ENCODE data around the gene XAB2. TPM values are rescaled to one million over a fixed set of nuclear protein-coding genes. Genes with fewer than 3 reads are reported as not detected.

Gene XAB2
- total RNA-seq, 2 donors from 2014 or later: 56.3 to 70.1 TPM

- no peaks in the 10 kb centered on the region for H3K36me3 Mint-ChIP-seq (ENCODE audit: low read depth)
- H3K27ac Mint-ChIP-seq: no peak overlapping the region
- no peaks in the 10 kb centered on the region for H3K27me3 Mint-ChIP-seq
- DNase-seq (no peak), ATAC-seq (no peak)
- H3K4me3 Mint-ChIP-seq: no peak overlapping the region
- H3K9me3 ChIP-seq (ENCODE audit: control insufficient read depth, low read length, poor library complexity, severe bottlenecking): no peaks in the 10 kb centered on the region
- H3K4me1 Mint-ChIP-seq: peaks cover 8% of the 10 kb centered on the region
These were observed 33.3 kb upstream of the XAB2 start for GRCh38 chr19:7662657-7663056.

- H3K27me3 Mint-ChIP-seq: no peaks in the 10 kb centered on the region
- H3K4me1 Mint-ChIP-seq: peaks cover 12% of the 10 kb centered on the region
- no peak for ATAC-seq
- no peaks in the 10 kb centered on the region for H3K9me3 ChIP-seq (ENCODE audit: control insufficient read depth, low read length, poor library complexity, severe bottlenecking)
- no peak for DNase-seq
- no peak overlapping the region for H3K4me3 Mint-ChIP-seq
- no peak overlapping the region for H3K27ac Mint-ChIP-seq
- no peaks in the 10 kb centered on the region for H3K36me3 Mint-ChIP-seq (ENCODE audit: low read depth)
These were observed 32.6 kb upstream of the XAB2 start for GRCh38 chr19:7661744-7662538.

GRCh38 chr19:7658219-7658686, 28.9 kb upstream of the XAB2 start:
- Mint-ChIP-seq H3K27me3 (no peaks in the 10 kb centered on the region), H3K27ac (peak overlapping the region; percentile 88), H3K4me1 (peaks cover 13% of the 10 kb centered on the region), H3K36me3 (ENCODE audit: low read depth) (no peaks in the 10 kb centered on the region), H3K4me3 (peak overlapping the region; percentile 73)
- H3K9me3 ChIP-seq (ENCODE audit: control insufficient read depth, low read length, poor library complexity, severe bottlenecking): no peaks in the 10 kb centered on the region
- no peak for DNase-seq
- peak; percentile 94 for ATAC-seq

GRCh38 chr19:7657131-7657751, 27.9 kb upstream of the XAB2 start:
- H3K9me3 ChIP-seq (ENCODE audit: control insufficient read depth, low read length, poor library complexity, severe bottlenecking): no peaks in the 10 kb centered on the region
- no peak for DNase-seq
- Mint-ChIP-seq H3K27me3 (no peaks in the 10 kb centered on the region), H3K36me3 (ENCODE audit: low read depth) (no peaks in the 10 kb centered on the region), H3K27ac (peak overlapping the region; percentile 88), H3K4me1 (peaks cover 19% of the 10 kb centered on the region), H3K4me3 (peak overlapping the region; percentile 43)
- ATAC-seq: peak; percentile 42

- Mint-ChIP-seq H3K4me1 (peaks cover 20% of the 10 kb centered on the region), H3K27ac (peak overlapping the region; percentile 79), H3K27me3 (no peaks in the 10 kb centered on the region), H3K4me3 (no peak overlapping the region), H3K36me3 (ENCODE audit: low read depth) (no peaks in the 10 kb centered on the region)
- ATAC-seq (no peak), DNase-seq (no peak)
- H3K9me3 ChIP-seq (ENCODE audit: control insufficient read depth, low read length, poor library complexity, severe bottlenecking): no peaks in the 10 kb centered on the region
These were observed 26.2 kb upstream of the XAB2 start for GRCh38 chr19:7655581-7655980.

- ATAC-seq (no peak), DNase-seq (no peak)
- peak overlapping the region; percentile 79 for H3K27ac Mint-ChIP-seq
- H3K9me3 ChIP-seq (ENCODE audit: control insufficient read depth, low read length, poor library complexity, severe bottlenecking): no peaks in the 10 kb centered on the region
- H3K4me1 Mint-ChIP-seq: peaks cover 20% of the 10 kb centered on the region
- H3K27me3 Mint-ChIP-seq: no peaks in the 10 kb centered on the region
- H3K4me3 Mint-ChIP-seq: no peak overlapping the region
- H3K36me3 Mint-ChIP-seq (ENCODE audit: low read depth): no peaks in the 10 kb centered on the region
These were observed 25.1 kb upstream of the XAB2 start for GRCh38 chr19:7654401-7654800.

- ATAC-seq: peak; percentile 99
- Mint-ChIP-seq H3K27ac (peak overlapping the region; percentile 96), H3K4me1 (peaks cover 12% of the 10 kb centered on the region), H3K36me3 (ENCODE audit: low read depth) (no peaks in the 10 kb centered on the region), H3K27me3 (no peaks in the 10 kb centered on the region), H3K4me3 (peak overlapping the region; percentile 83)
- DNase-seq: peak; percentile 84 to 92 (median 85)
- no peaks in the 10 kb centered on the region for H3K9me3 ChIP-seq (ENCODE audit: control insufficient read depth, low read length, poor library complexity, severe bottlenecking)
These were observed 22.8 kb upstream of the XAB2 start for GRCh38 chr19:7652061-7652641.

- no peaks in the 10 kb centered on the region for H3K9me3 ChIP-seq (ENCODE audit: control insufficient read depth, low read length, poor library complexity, severe bottlenecking)
- H3K27me3 Mint-ChIP-seq: no peaks in the 10 kb centered on the region
These were observed 20.8 kb upstream of the XAB2 start for GRCh38 chr19:7650148-7650547.

GRCh38 chr19:7648265-7649014, 19.1 kb upstream of the XAB2 start:
- no peaks in the 10 kb centered on the region for H3K27me3 Mint-ChIP-seq
- no peak overlapping the region for H3K4me3 Mint-ChIP-seq
- ATAC-seq (no peak), DNase-seq (no peak)
- peaks cover 14% of the 10 kb centered on the region for H3K4me1 Mint-ChIP-seq
- H3K36me3 Mint-ChIP-seq (ENCODE audit: low read depth): peaks cover 4% of the 10 kb centered on the region
- peak overlapping the region; percentile 59 for H3K27ac Mint-ChIP-seq
- H3K9me3 ChIP-seq (ENCODE audit: control insufficient read depth, low read length, poor library complexity, severe bottlenecking): no peaks in the 10 kb centered on the region

More at GRCh38 chr19:7650148-7650547, 20.8 kb upstream of the XAB2 start:
- Mint-ChIP-seq H3K27ac (no peak overlapping the region), H3K4me3 (peak overlapping the region; percentile 19), H3K4me1 (peaks cover 14% of the 10 kb centered on the region), H3K36me3 (ENCODE audit: low read depth) (peaks cover 4% of the 10 kb centered on the region)
- ATAC-seq: no peak
- no peak for DNase-seq

- peaks cover 4% of the 10 kb centered on the region for H3K36me3 Mint-ChIP-seq (ENCODE audit: low read depth)
- ATAC-seq: no peak
- no peaks in the 10 kb centered on the region for H3K9me3 ChIP-seq (ENCODE audit: control insufficient read depth, low read length, poor library complexity, severe bottlenecking)
- no peak overlapping the region for H3K4me3 Mint-ChIP-seq
- peaks cover 7% of the 10 kb centered on the region for H3K4me1 Mint-ChIP-seq
- H3K27me3 Mint-ChIP-seq: no peaks in the 10 kb centered on the region
- no peak for DNase-seq
- H3K27ac Mint-ChIP-seq: no peak overlapping the region
These were observed 17.8 kb upstream of the XAB2 start for GRCh38 chr19:7647156-7647555.

GRCh38 chr19:7646426-7646700, 17.0 kb upstream of the XAB2 start:
- no peak for DNase-seq
- Mint-ChIP-seq H3K27ac (no peak overlapping the region), H3K36me3 (ENCODE audit: low read depth) (peaks cover 4% of the 10 kb centered on the region)

GRCh38 chr19:7645656-7646425, 16.5 kb upstream of the XAB2 start:
- Mint-ChIP-seq H3K4me1 (peaks cover 7% of the 10 kb centered on the region), H3K27me3 (no peaks in the 10 kb centered on the region)

More at GRCh38 chr19:7646426-7646700, 17.0 kb upstream of the XAB2 start:
- ATAC-seq: no peak
- no peaks in the 10 kb centered on the region for H3K9me3 ChIP-seq (ENCODE audit: control insufficient read depth, low read length, poor library complexity, severe bottlenecking)
- H3K4me1 Mint-ChIP-seq: peaks cover 7% of the 10 kb centered on the region
- H3K27me3 Mint-ChIP-seq: no peaks in the 10 kb centered on the region
- H3K4me3 Mint-ChIP-seq: no peak overlapping the region

More at GRCh38 chr19:7645656-7646425, 16.5 kb upstream of the XAB2 start:
- Mint-ChIP-seq H3K36me3 (ENCODE audit: low read depth) (peaks cover 4% of the 10 kb centered on the region), H3K4me3 (no peak overlapping the region), H3K27ac (no peak overlapping the region)
- DNase-seq (no peak), ATAC-seq (no peak)
- no peaks in the 10 kb centered on the region for H3K9me3 ChIP-seq (ENCODE audit: control insufficient read depth, low read length, poor library complexity, severe bottlenecking)

All from T-helper 17 cell (primary cell).